GM19455 (cell line): Measurements from ENCODE around the gene CCND3.

Experiments
- ATAC-seq: cut with Tn5 transposase; IDR thresholded peaks from one replicate; pipeline ENCODE4 v1.9.1; 2021; ENCODE audit not compliant: unreplicated experiment

The CCND3 gene

GRCh38 chr6:41927253-41927652 lies 14.4 kb downstream of the CCND3 start:
- ATAC-seq: no peak

GRCh38 chr6:41922154-41922553 lies 19.5 kb downstream of the CCND3 start:
- no peak for ATAC-seq

- ATAC-seq: peak; percentile 3
Measured at GRCh38 chr6:41921712-41921998, 20.0 kb downstream of the CCND3 start.

- peak; percentile 85 for ATAC-seq
Measured at GRCh38 chr6:41920921-41921711, 20.5 kb downstream of the CCND3 start, which contains the start of the genes BYSL and MED20. Gene BYSL, plus strand, starts transcription at chr6:41921499. Its CDS starts 64 bp downstream, at chr6:41921563. Gene MED20, minus strand, starts transcription at chr6:41921139. Its CDS starts 121 bp downstream, at chr6:41921018.

- no peak for ATAC-seq
Measured at GRCh38 chr6:41917528-41917927, 24.1 kb downstream of the CCND3 start.

GRCh38 chr6:41914869-41915530 lies 26.6 kb downstream of the CCND3 start:
- no peak for ATAC-seq

GRCh38 chr6:41914343-41914742 lies 27.3 kb downstream of the CCND3 start:
- ATAC-seq: no peak

- ATAC-seq: no peak
Measured at GRCh38 chr6:41909727-41910126, 31.9 kb downstream of the CCND3 start.

- no peak for ATAC-seq
Measured at GRCh38 chr6:41901882-41902519, 39.6 kb downstream of the CCND3 start.

- no peak for ATAC-seq
Measured at GRCh38 chr6:41900861-41901260, 40.7 kb downstream of the CCND3 start.

- no peak for ATAC-seq
Measured at GRCh38 chr6:41896281-41896680, 45.3 kb downstream of the CCND3 start.

GRCh38 chr6:41895300-41896233 lies 46.0 kb downstream of the CCND3 start, which contains the start of gene USP49:
Gene USP49, minus strand, starts transcription at chr6:41895375. Its CDS starts 88,392 bp downstream, at chr6:41806983.
- ATAC-seq: peak; percentile 80

- ATAC-seq: peak; percentile 39
Measured at GRCh38 chr6:41894366-41895299, 47.0 kb downstream of the CCND3 start.

- ATAC-seq: no peak
Measured at GRCh38 chr6:41892921-41893564, 48.6 kb downstream of the CCND3 start.

GRCh38 chr6:41887331-41887751 lies 54.3 kb downstream of the CCND3 start:
- no peak for ATAC-seq

GRCh38 chr6:41885930-41886329 lies 55.7 kb downstream of the CCND3 start:
- no peak for ATAC-seq

GRCh38 chr6:41884957-41885356 lies 56.7 kb downstream of the CCND3 start:
- no peak for ATAC-seq
